Upper lobe of right lung (tissue), 1 donor: ENCODE data around the gene CYS1. TPM values are rescaled to one million over a fixed set of nuclear protein-coding genes. Genes with fewer than 3 reads are reported as not detected.

Source experiments
- ATAC-seq: fragments of 200-7000 bp; cut with Tn5 transposase; one replicate; pipeline ENCODE4 v1.9.1; 2020; ENCODE audit warnings: mild to moderate bottlenecking, moderate library complexity
- DNase-seq: peaks from one replicate; pipeline ENCODE4 v3.0.0-alpha.2; 2020
- H3K27ac ChIP-seq: fragments of 200-600 bp; one replicate; pipeline ENCODE4 v1.8.0; 2022
- H3K27me3 ChIP-seq: fragments of 200-600 bp; one replicate; pipeline ENCODE4 v1.8.0; 2022; ENCODE audit warnings: mild to moderate bottlenecking
- H3K36me3 ChIP-seq: fragments of 200-600 bp; one replicate; pipeline ENCODE4 v1.8.0; 2022
- H3K4me1 ChIP-seq: fragments of 200-600 bp; one replicate; pipeline ENCODE4 v1.8.0; 2022
- H3K4me3 ChIP-seq: fragments of 200-600 bp; one replicate; pipeline ENCODE4 v1.8.0; 2022; ENCODE audit warnings: mild to moderate bottlenecking
- H3K9me3 ChIP-seq: fragments of 200-600 bp; one replicate; pipeline ENCODE4 v1.8.0; 2022
- CTCF ChIP-seq: fragments of 200-600 bp; IDR thresholded peaks from one replicate; pipeline ENCODE4 v1.8.0; 2022; ENCODE audit warnings: antibody characterized with exemption
- intact Hi-C: fragments of 100-400 bp; cut with DNase I; formaldehyde crosslinking; loops from one replicate; pipeline ENCODE4 v1.11.0; 2022
- total RNA-seq: library from RNA; stranded (reverse); fragmentation: NEBNext Ultra II Directional; extraction: Animal tissue kit (Norgen Biotek cat#: 25700); gene quantifications from one replicate; pipeline ENCODE4 v1.2.1, GENCODE V29; 2021
- donor health status: DM: no; HTN: yes; CAD: no; lungs with severe emphysema.

CYS1 gene
- total RNA-seq, 1 donor from 2014 or later, result 4.5 TPM

GRCh38 chr2:10030311-10030736 is 49.9 kb downstream of the CYS1 start:
- no peak for DNase-seq
- TF ChIP-seq CTCF, result no peak
- no peak for ATAC-seq
- intact Hi-C loops, result no loop called here
- Histone ChIP-seq H3K27me3 (no peaks in the 10 kb centered on the region), H3K9me3 (no peaks in the 10 kb centered on the region), H3K4me3 (no peak overlapping the region), H3K36me3 (no peaks in the 10 kb centered on the region), H3K27ac (peak overlapping the region; percentile 80), H3K4me1 (peaks cover 30% of the 10 kb centered on the region)

- peak overlapping the region; percentile 80 for H3K27ac ChIP-seq
- peak overlapping the region; percentile 17 for H3K4me3 ChIP-seq
- H3K4me1 ChIP-seq, result peaks cover 25% of the 10 kb centered on the region
- no peaks in the 10 kb centered on the region for H3K36me3 ChIP-seq
- TF ChIP-seq CTCF, result no peak
- H3K9me3 ChIP-seq, result no peaks in the 10 kb centered on the region
- intact Hi-C loops, result no loop called here
- no peak for ATAC-seq
- no peak for DNase-seq
- H3K27me3 ChIP-seq, result no peaks in the 10 kb centered on the region
Measured at GRCh38 chr2:10029875-10030223, 50.4 kb downstream of the CYS1 start.

- Histone ChIP-seq H3K27me3 (no peaks in the 10 kb centered on the region), H3K27ac (peak overlapping the region; percentile 80), H3K9me3 (no peaks in the 10 kb centered on the region), H3K36me3 (no peaks in the 10 kb centered on the region), H3K4me3 (peak overlapping the region; percentile 17), H3K4me1 (peaks cover 22% of the 10 kb centered on the region)
- DNase-seq (peak; percentile 89), ATAC-seq (peak; percentile 95)
- intact Hi-C loops, result no loop called here
- no peak for TF ChIP-seq CTCF
Measured at GRCh38 chr2:10028988-10029874, 51.0 kb downstream of the CYS1 start.

GRCh38 chr2:10028407-10028987 is 51.7 kb downstream of the CYS1 start:
- H3K27ac ChIP-seq, result peak overlapping the region; percentile 80
- DNase-seq (no peak), ATAC-seq (peak; percentile 19)
- H3K4me3 ChIP-seq, result no peak overlapping the region
- H3K36me3 ChIP-seq, result no peaks in the 10 kb centered on the region
- H3K4me1 ChIP-seq, result peaks cover 22% of the 10 kb centered on the region
- no peaks in the 10 kb centered on the region for H3K27me3 ChIP-seq
- intact Hi-C loops, result no loop called here
- no peaks in the 10 kb centered on the region for H3K9me3 ChIP-seq
- no peak for TF ChIP-seq CTCF

GRCh38 chr2:10027660-10028330 is 52.4 kb downstream of the CYS1 start:
- H3K4me3 ChIP-seq, result no peak overlapping the region
- intact Hi-C loops, result no loop called here
- peak overlapping the region; percentile 80 for H3K27ac ChIP-seq
- H3K4me1 ChIP-seq, result peaks cover 22% of the 10 kb centered on the region
- H3K9me3 ChIP-seq, result no peaks in the 10 kb centered on the region
- no peaks in the 10 kb centered on the region for H3K36me3 ChIP-seq
- no peak for DNase-seq
- ATAC-seq, result no peak
- TF ChIP-seq CTCF, result no peak
- no peaks in the 10 kb centered on the region for H3K27me3 ChIP-seq
